H1 (cell line): ENCODE results near the gene ADGB. TPM values are rescaled to one million over a fixed set of nuclear protein-coding genes. Genes with fewer than 3 reads are reported as not detected.
A peak's percentile ranks its signal among the peaks of the same experiment; 100 is the strongest.

ENCODE experiments used
- BRCA1 ChIP-seq: IDR thresholded peaks from 2 replicates; pipeline ENCODE4 v1.6.1; 2012; ENCODE audit warnings: low read depth, low read length, improper control_type of control experiment
- CHD7 ChIP-seq: fragments of 300-600 bp; sonication (generic); IDR thresholded peaks from 2 replicates; pipeline ENCODE4 v1.7.1; 2012; ENCODE audit warnings: low read length, moderate library complexity, mild to moderate bottlenecking, inconsistent platforms; ENCODE audit not compliant: insufficient replicate concordance
- KDM1A ChIP-seq: fragments of 200-600, 300-600 bp; sonication (generic); IDR thresholded peaks from 2 replicates; pipeline ENCODE4 v1.7.1; 2016; ENCODE audit warnings: mild to moderate bottlenecking, low read length, borderline replicate concordance
- polyA plus RNA-seq, 7 experiments: library from polyadenylated mRNA; depleted of rRNA in 3 of 7; stranded (reverse) in 5 of 7; unstranded in 2 of 7; fragments of >200 nt in 5 of 7; fragments of 200-250 nt in 2 of 7; gene quantifications; 1 replicate in 5 of 7; 2 replicates in 1 of 7; 4 replicates in 1 of 7; pipeline versions ENCODE4 v1.2.1 to v1.2.3, GENCODE V29; 2011 to 2013; ENCODE audit warnings: missing spikeins in 2 of 7, mixed read lengths in 2 of 7
- total RNA-seq: library from RNA; stranded (reverse); fragmentation: NEBNext Ultra II Directional; extraction: Animal tissue kit (Norgen Biotek cat#: 25700); gene quantifications from 2 replicates; pipeline ENCODE4 v1.2.1, GENCODE V29; 2021

Gene ADGB
- total and polyA plus RNA-seq, 2 of the 8 experiments (the other 6 are each of a cell fraction or from before 2014, with no cell fraction given): not detected

- TF ChIP-seq CHD7 (peak; percentile 66), BRCA1 (no peak), KDM1A (no peak)
Observed at GRCh38 chr6:146829792-146830565, 231.2 kb downstream of the ADGB start (continued).
